K562 (cell line): Measurements from ENCODE around the gene DNAAF3. TPM values are rescaled to one million over a fixed set of nuclear protein-coding genes. Genes with fewer than 3 reads are reported as not detected.

ENCODE experiments used
- ARNT ChIP-seq, 2 experiments: fragments of 450-650 bp; IDR thresholded peaks; 2 replicates each; pipeline ENCODE4 v1.6.1; 2016; ENCODE audit warnings: mild to moderate bottlenecking in 1 of 2
- E4F1 ChIP-seq: fragments of 250-450 bp; sonication (Bioruptor Pico); IDR thresholded peaks from 2 replicates; pipeline ENCODE4 v1.5.0; 2021; ENCODE audit warnings: mild to moderate bottlenecking, borderline replicate concordance
- FOS ChIP-seq: IDR thresholded peaks from 3 replicates; pipeline ENCODE4 v1.6.1; 2011; ENCODE audit not compliant: insufficient read length; ENCODE audit errors: extremely low read depth
- HLTF ChIP-seq: fragments of 450-650 bp; IDR thresholded peaks from 2 replicates; pipeline ENCODE4 v1.6.1; 2016
- HNRNPLL ChIP-seq: fragments of 200-400 bp; formaldehyde crosslinking; IDR thresholded peaks from 2 replicates; pipeline ENCODE4 v1.6.1; 2017; ENCODE audit warnings: low read length, low read depth, mild to moderate bottlenecking; ENCODE audit not compliant: poor library complexity, severe bottlenecking
- IRF9 ChIP-seq: fragments of 450-650 bp; IDR thresholded peaks from 2 replicates; pipeline ENCODE4 v1.6.1; 2016; ENCODE audit warnings: missing biosample characterization, missing genetic modification characterization
- MYBL2 ChIP-seq, 2 experiments: fragments of 450-650 bp in 1 of 2; sonication (generic) in 1 of 2; formaldehyde crosslinking in 1 of 2; IDR thresholded peaks; 2 replicates each; pipeline versions ENCODE4 v1.6.1 to v1.8.1; 2017 to 2022; ENCODE audit warnings: borderline replicate concordance in 1 of 2, inconsistent platforms in 1 of 2, low read depth in 1 of 2, mild to moderate bottlenecking in 1 of 2, missing genetic modification reagents in 1 of 2, moderate library complexity in 1 of 2
- NONO ChIP-seq, 2 experiments: fragments of 200-400 bp in 1 of 2; fragments of 450-650 bp in 1 of 2; formaldehyde crosslinking in 1 of 2; IDR thresholded peaks; 2 replicates each; pipeline ENCODE4 v1.6.1; 2017; ENCODE audit warnings: low read depth in 2 of 2, mild to moderate bottlenecking in 2 of 2, moderate library complexity in 2 of 2, low read length in 1 of 2
- POLR2AphosphoS5 ChIP-seq: IDR thresholded peaks from 2 replicates; pipeline ENCODE4 v1.6.1; 2011; ENCODE audit warnings: mild to moderate bottlenecking, low read depth, low read length, moderate library complexity; ENCODE audit not compliant: control insufficient read depth, insufficient read depth
- RBM39 ChIP-seq: fragments of 200-400 bp; formaldehyde crosslinking; optimal IDR thresholded peaks from 2 replicates; pipeline ENCODE3; 2018; ENCODE audit warnings: low read depth, low read length
- SP1 ChIP-seq: sonication (generic); formaldehyde crosslinking; IDR thresholded peaks from 2 replicates; pipeline ENCODE4 v1.8.1; 2022; ENCODE audit warnings: mild to moderate bottlenecking, missing genetic modification reagents
- TAF1 ChIP-seq: IDR thresholded peaks from 2 replicates; pipeline ENCODE4 v1.6.1; 2011; ENCODE audit warnings: mild to moderate bottlenecking, low read length, moderate library complexity; ENCODE audit not compliant: insufficient read depth, control insufficient read depth, severe bottlenecking; ENCODE audit errors: extremely low read depth
- TGIF2 ChIP-seq: sonication (generic); formaldehyde crosslinking; IDR thresholded peaks from 2 replicates; pipeline ENCODE4 v1.8.1; 2022; ENCODE audit warnings: mild to moderate bottlenecking, missing genetic modification reagents, moderate library complexity
- TSHZ1 ChIP-seq: fragments of 250-450 bp; sonication (Bioruptor Pico); IDR thresholded peaks from 2 replicates; pipeline ENCODE4 v1.4.0; 2020; ENCODE audit warnings: mild to moderate bottlenecking, moderate library complexity
- ZBTB33 ChIP-seq: sonication (generic); formaldehyde crosslinking; IDR thresholded peaks from 2 replicates; pipeline ENCODE4 v1.8.1; 2023; ENCODE audit warnings: mild to moderate bottlenecking, missing genetic modification reagents
- polyA plus RNA-seq, 8 experiments: library from polyadenylated mRNA; depleted of rRNA in 4 of 8; stranded (reverse) in 5 of 8; unstranded in 3 of 8; fragments of >200 nt; fragmentation: Nextera tagmentation in 2 of 8; fragmentation: Illumina TruSeq in 1 of 8; extraction: Ambion mirVana in 2 of 8; extraction: Trizol in 1 of 8; gene quantifications; 2 replicates each; pipeline versions ENCODE4 v1.2.1 to v1.2.3, GENCODE V29; 2011 to 2014; ENCODE audit warnings: inconsistent platforms in 1 of 8, missing spikeins in 1 of 8
- total RNA-seq, 7 experiments: library from RNA; depleted of rRNA in 6 of 7; stranded (reverse); fragments of >200 nt in 6 of 7; fragmentation: Illumina TruSeq in 2 of 7; extraction: Trizol in 2 of 7; gene quantifications; 2 replicates each; pipeline versions ENCODE4 v1.2.1 to v1.2.3, GENCODE V29; 2011 to 2021; ENCODE audit warnings: low replicate concordance in 1 of 7

The DNAAF3 gene
- total and polyA plus RNA-seq, 9 of the 15 experiments (the other 6 are each of a cell fraction or from before 2014, with no cell fraction given) = 21.6 to 61.5 (median 43.0) TPM

- TF ChIP-seq E4F1 = no peak
- TF ChIP-seq ARNT (IDR thresholded peaks at IDR 0.05) = no peak
- TF ChIP-seq NONO (IDR thresholded peaks at IDR 0.05; ENCODE audit: low read depth in 2 of 2, low read length in 1 of 2) = no peak
- TF ChIP-seq IRF9 (tag) = no peak
- TF ChIP-seq FOS = peak; percentile 26
- 0 out of 2 replicates have a peak, but pooled peaks have one; percentile 38 for TF ChIP-seq SP1 (CRISPR knock-in tag)
- no peak for TF ChIP-seq ZBTB33
- TF ChIP-seq TAF1 = peak; percentile 62
- no peak for TF ChIP-seq TSHZ1 (CRISPR knock-in tag)
- no peak for TF ChIP-seq TGIF2 (CRISPR knock-in tag)
- no peak for TF ChIP-seq HNRNPLL
- TF ChIP-seq POLR2AphosphoS5 = peak; percentile 84
- no peak for TF ChIP-seq RBM39
- TF ChIP-seq MYBL2 (IDR thresholded peaks at IDR 0.05; ENCODE audit: low read depth) = no peak
- no peak for TF ChIP-seq MYBL2 (CRISPR knock-in tag; IDR thresholded peaks at IDR 0.05; ENCODE audit: borderline replicate concordance)
- TF ChIP-seq HLTF = no peak
Measured at GRCh38 chr19:55158848-55159749, 7.3 kb downstream of the DNAAF3 start (continued).
